ENCODE data around the gene EIPR1. TPM values are rescaled to one million over a fixed set of nuclear protein-coding genes. Genes with fewer than 3 reads are reported as not detected.

Gene EIPR1
- total and polyA plus RNA-seq, 9 donors = 6.6 to 16.6 (median 8.9) TPM

- Histone ChIP-seq H3K9me3 (no peaks in the 10 kb centered on the region), H3K4me3 (no peak overlapping the region), H3K4me1 (ENCODE audit: insufficient read depth) (no peaks in the 10 kb centered on the region), H3K36me3 (no peaks in the 10 kb centered on the region), H3K27me3 (no peaks in the 10 kb centered on the region), H3K27ac (no peak overlapping the region)
- DNase-seq = no peak
- no peak for TF ChIP-seq POLR2A (IDR thresholded peaks at IDR 0.05)
- no peak for TF ChIP-seq EP300 (IDR thresholded peaks at IDR 0.05)
- TF ChIP-seq CTCF (IDR thresholded peaks at IDR 0.05) = no peak
- intact Hi-C loops (cut with DNase I) = no loop called here
- WGBS, 3 donors = 83 to 93% (median 84%) methylated on average over 10 to 11 of the region's 11 CpGs
Measured at GRCh38 chr2:3210257-3210656, 167.4 kb downstream of the EIPR1 start.

- Histone ChIP-seq H3K27me3 (no peaks in the 10 kb centered on the region), H3K4me3 (no peak overlapping the region), H3K9me3 (no peaks in the 10 kb centered on the region), H3K4me1 (ENCODE audit: insufficient read depth) (no peaks in the 10 kb centered on the region), H3K27ac (no peak overlapping the region), H3K36me3 (no peaks in the 10 kb centered on the region)
- TF ChIP-seq CTCF (IDR thresholded peaks at IDR 0.05) (no peak), EP300 (IDR thresholded peaks at IDR 0.05) (no peak), POLR2A (IDR thresholded peaks at IDR 0.05) (no peak)
- 94 to 99% (median 95%) methylated on average over 12 of the region's 12 CpGs for WGBS, 3 donors
- DNase-seq = no peak
- intact Hi-C loops (cut with DNase I) = no loop called here
Measured at GRCh38 chr2:3209258-3209657, 168.4 kb downstream of the EIPR1 start.

- no peak for DNase-seq
- intact Hi-C loops (cut with DNase I) = no loop called here
- H3K27me3 ChIP-seq = no peaks in the 10 kb centered on the region
- H3K36me3 ChIP-seq = no peaks in the 10 kb centered on the region
- H3K4me3 ChIP-seq = no peak overlapping the region
- TF ChIP-seq POLR2A (IDR thresholded peaks at IDR 0.05) (no peak), CTCF (IDR thresholded peaks at IDR 0.05) (no peak), EP300 (IDR thresholded peaks at IDR 0.05) (no peak)
- H3K4me1 ChIP-seq (ENCODE audit: insufficient read depth) = no peaks in the 10 kb centered on the region
- H3K9me3 ChIP-seq = no peaks in the 10 kb centered on the region
- WGBS, 3 donors = 95 to 96% (median 96%) methylated on average over 12 of the region's 12 CpGs
- no peak overlapping the region for H3K27ac ChIP-seq
Measured at GRCh38 chr2:3208591-3208990, 169.0 kb downstream of the EIPR1 start.

GRCh38 chr2:3208179-3208578 is 169.4 kb downstream of the EIPR1 start:
- intact Hi-C loops (cut with DNase I) = no loop called here

More at GRCh38 chr2:3208179-3208578, 169.4 kb downstream of the EIPR1 start:
- H3K27ac ChIP-seq = no peak overlapping the region
- H3K27me3 ChIP-seq = no peaks in the 10 kb centered on the region
- no peaks in the 10 kb centered on the region for H3K36me3 ChIP-seq
- no peaks in the 10 kb centered on the region for H3K9me3 ChIP-seq
- no peaks in the 10 kb centered on the region for H3K4me1 ChIP-seq (ENCODE audit: insufficient read depth)
- DNase-seq = no peak
- no peak overlapping the region for H3K4me3 ChIP-seq
- 82 to 85% (median 85%) methylated on average over 5 of the region's 5 CpGs for WGBS, 3 donors
- no peak for TF ChIP-seq EP300 (IDR thresholded peaks at IDR 0.05)
- no peak for TF ChIP-seq CTCF (IDR thresholded peaks at IDR 0.05)
- no peak for TF ChIP-seq POLR2A (IDR thresholded peaks at IDR 0.05)

Data from ovary (tissue), 9 donors.